ENCODE results near the gene PCDHGA3.
"Not testable (repeated sequence)": the region's sequence is repeated elsewhere in the genome, so short reads cannot be mapped to it uniquely, and the experiment has no call there.

The PCDHGA3 gene

GRCh38 chr5:141343242-141343952 is at the start of gene PCDHGA3:
Gene PCDHGA3, plus strand, starts transcription at chr5:141343829. Its CDS starts 205 bp downstream, at chr5:141344034.
- DNase-seq = no peak

- DNase-seq = no peak
Measured at GRCh38 chr5:141298376-141298775, 45.3 kb upstream of the PCDHGA3 start.

GRCh38 chr5:141303756-141304155 is 39.9 kb upstream of the PCDHGA3 start, which contains the start of gene SLC25A2:
Gene SLC25A2, minus strand, starts transcription at chr5:141304049. Its CDS starts 184 bp downstream, at chr5:141303865.
- DNase-seq = no peak

DNA sequence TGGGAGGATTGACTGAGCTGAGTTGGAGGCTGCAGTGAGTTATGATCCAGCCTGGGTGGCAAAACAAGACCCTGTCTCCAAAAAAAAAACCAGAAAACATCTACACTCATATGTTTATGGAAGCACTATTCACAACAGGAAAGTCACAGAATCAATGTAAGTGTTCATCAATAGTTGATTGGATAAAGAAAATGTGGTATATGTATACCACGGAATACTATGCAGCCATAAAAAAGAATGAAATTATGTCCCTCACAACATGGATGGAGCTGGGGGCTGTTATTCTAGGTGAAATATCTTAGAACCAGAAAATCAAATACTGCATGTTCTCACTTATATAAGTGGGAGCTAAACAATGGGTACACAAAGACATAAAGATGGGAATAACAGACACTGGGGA is 37.0 kb upstream of the PCDHGA3 start:
- DNase-seq = no peak

GRCh38 chr5:141313711-141314110 is 29.9 kb upstream of the PCDHGA3 start:
- DNase-seq = no peak

DNA sequence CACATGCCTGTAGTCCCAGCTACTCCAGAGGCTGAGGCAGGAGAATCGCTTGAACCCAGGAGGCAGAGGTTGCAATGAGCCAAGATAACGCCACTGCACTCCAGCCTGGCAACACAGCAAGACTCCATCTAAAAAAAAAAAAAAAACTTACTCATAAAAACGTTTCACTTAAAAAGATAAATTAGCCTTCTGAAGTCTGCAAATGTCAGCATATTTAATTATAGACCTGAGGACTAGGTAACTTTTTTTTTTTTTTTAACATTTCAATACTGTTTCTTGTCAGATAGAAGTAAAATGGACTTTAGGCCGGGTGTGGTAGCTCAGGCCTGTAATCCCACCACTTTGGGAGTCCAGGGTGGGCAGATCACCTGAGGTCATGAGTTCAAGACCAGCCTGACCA is 26.7 kb upstream of the PCDHGA3 start:
- DNase-seq = not testable (repeated sequence)

DNA sequence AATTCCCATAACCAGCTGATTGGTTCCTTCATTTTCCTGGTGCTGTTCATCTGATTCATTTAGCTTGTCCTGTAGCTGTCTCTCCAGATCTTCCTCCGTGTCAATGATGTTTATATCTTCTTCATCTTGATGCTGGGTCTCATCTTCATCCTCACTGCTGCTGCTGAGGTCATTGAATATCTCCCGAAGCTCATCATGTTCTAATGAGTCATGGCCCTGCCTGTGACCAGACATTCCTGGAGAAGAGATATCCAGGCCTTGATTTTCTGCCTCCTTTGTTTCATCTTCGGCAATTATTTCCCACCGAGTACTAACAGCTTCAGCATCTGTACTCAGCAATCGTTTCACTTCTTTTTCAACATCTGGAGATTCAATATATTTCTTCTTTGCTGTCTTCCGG is 24.4 kb upstream of the PCDHGA3 start:
- DNase-seq = no peak

GRCh38 chr5:141319699-141320098 is 23.9 kb upstream of the PCDHGA3 start:
- DNase-seq = no peak

- DNase-seq = peak; percentile 88
Measured at GRCh38 chr5:141320225-141321169, 23.1 kb upstream of the PCDHGA3 start, which contains the start of gene TAF7. Gene TAF7, minus strand, starts transcription at chr5:141320784. Its CDS starts 740 bp downstream, at chr5:141320044.

DNA sequence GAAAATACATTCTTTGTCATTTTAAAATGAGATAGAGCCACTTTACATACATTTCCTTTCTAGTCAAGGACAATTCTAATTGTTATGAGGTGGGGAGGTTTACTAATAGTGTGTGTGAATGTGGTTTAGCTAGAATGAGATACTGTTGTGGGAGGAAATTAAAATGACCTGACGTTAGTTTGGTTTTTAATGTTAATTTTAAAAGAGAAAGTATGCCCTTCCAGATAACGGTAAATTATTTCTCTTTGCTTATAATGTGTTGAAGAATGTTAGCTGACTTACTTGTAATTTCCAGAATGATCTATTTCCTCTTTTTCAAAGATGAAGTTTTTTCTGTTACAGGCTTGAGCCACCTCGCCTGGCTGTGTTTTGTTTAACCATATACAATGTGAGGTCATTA is 21.4 kb upstream of the PCDHGA3 start:
- DNase-seq = no peak

DNA sequence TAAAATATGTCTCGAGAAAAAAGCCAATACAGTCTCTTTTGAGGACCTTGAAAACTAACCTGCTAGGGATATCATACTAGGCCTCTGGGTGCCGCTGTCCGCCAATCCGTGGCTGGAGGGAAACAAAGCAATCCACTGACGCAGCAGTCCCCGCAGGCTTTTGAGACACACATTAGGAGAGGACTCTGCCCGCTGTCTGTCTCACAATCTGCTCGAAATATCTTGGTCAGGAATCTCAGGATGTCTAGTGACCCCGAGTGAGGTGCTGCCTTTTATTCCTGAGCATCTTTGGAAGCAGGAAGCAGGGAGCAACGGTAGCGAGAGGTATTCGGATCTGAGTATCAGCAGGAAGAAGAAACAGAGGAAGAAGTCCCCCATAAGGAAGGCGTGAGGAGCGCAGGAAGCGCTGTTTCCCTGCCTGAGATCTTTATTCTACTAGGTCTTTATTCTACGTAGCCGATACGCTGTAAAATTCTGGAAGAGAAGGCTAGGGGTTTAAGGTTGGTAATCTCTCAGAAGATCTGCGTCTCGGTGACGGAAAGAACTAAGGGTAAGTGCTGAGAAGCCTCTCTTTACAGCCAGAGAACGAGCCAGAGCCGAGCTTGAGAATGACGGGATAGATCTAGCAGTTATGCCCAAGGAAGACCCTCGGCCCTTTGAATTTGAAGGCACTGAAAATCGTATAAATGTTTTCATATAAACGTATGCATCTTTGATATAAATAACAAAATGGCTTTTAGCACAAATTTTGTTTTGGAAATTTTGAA is 17.4 kb upstream of the PCDHGA3 start:
- peak; percentile 73 for DNase-seq

- DNase-seq = no peak
Measured at GRCh38 chr5:141328231-141328630, 15.4 kb upstream of the PCDHGA3 start.

DNA sequence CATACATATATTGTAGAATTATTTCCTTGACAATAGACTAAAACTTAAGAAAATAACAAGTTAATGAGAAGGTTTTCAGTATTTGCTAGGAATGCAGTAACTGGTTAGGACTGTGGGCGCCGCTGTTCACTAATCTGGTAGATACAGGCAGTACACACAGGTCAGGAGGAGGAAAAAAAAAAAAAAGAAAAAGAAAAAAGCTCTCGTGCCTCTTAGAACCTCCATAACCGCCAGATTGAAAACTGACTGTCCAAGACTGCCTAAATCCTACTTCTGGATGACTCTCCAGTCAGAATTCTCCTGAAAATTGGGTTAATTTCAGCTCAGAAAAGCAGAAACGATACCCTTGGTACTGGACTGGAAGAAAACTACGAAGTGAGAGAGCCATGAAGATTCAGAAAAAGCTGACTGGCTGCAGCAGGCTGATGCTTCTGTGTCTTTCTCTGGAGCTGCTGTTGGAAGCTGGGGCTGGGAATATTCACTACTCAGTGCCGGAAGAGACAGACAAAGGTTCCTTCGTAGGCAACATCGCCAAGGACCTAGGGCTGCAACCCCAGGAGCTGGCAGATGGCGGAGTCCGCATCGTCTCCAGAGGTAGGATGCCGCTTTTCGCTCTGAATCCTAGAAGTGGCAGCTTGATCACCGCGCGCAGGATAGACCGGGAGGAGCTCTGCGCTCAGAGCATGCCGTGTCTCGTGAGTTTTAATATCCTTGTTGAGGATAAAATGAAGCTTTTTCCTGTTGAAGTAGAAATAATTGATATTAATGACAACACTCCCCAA is 13.1 kb upstream of the PCDHGA3 start, which contains the start of gene PCDHGA1:
PCDHGA1 (plus strand) TSS at position 216 of the 782 bp plus-strand sequence.
- peak; percentile 11 for DNase-seq

- not testable (repeated sequence) for DNase-seq
Measured at GRCh38 chr5:141332571-141332970, 11.1 kb upstream of the PCDHGA3 start.

GRCh38 chr5:141338538-141339306 is 4.9 kb upstream of the PCDHGA3 start, which contains the start of gene PCDHGA2:
Gene PCDHGA2, plus strand, starts transcription at chr5:141338760.
- no peak for DNase-seq

DNA sequence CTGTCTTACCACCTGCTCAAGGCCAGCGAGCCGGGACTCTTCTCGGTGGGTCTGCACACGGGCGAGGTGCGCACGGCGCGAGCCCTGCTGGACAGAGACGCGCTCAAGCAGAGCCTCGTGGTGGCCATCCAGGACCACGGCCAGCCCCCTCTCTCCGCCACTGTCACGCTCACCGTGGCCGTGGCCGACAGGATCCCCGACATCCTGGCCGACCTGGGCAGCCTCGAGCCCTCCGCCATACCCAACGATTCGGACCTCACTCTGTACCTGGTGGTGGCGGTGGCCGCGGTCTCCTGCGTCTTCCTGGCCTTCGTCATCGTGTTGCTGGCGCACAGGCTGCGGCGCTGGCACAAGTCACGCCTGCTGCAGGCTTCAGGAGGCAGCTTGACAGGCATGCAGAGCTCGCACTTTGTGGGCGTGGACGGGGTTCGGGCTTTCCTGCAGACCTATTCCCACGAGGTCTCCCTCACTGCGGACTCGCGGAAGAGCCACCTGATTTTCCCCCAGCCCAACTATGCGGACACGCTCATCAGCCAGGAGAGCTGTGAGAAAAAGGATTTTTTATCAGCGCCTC is 2.8 kb upstream of the PCDHGA3 start:
- not testable (repeated sequence) for DNase-seq

DNA sequence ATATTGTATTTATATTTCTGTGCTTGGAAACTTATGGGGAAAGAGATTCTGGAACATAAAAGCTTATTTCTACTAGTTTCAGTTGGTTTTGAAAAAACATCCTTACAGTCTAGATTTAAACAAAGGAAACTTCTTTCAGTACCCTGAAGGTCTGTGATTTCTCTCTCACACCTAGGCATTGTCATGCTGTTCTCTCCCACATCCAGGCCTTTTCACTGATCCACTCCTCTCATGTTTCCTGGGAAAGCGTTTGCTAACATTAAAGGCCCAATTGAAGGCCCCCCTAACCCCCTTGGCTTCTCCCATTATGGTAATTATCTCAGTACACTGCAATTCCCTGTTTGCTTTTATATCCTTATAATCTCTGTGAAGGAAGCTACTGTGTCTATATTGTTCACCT is 856 bp upstream of the PCDHGA3 start:
- no peak for DNase-seq

GRCh38 chr5:141343953-141344463 is 379 bp downstream of the PCDHGA3 start:
- no peak for DNase-seq

- DNase-seq = no peak
Measured at GRCh38 chr5:141345327-141345726, 1.7 kb downstream of the PCDHGA3 start.

- DNase-seq = not testable (repeated sequence)
Measured at GRCh38 chr5:141346017-141346416, 2.4 kb downstream of the PCDHGA3 start.
